Uterus (tissue), 4 donors: Measurements from ENCODE around the gene ZNF609. TPM values are rescaled to one million over a fixed set of nuclear protein-coding genes. Genes with fewer than 3 reads are reported as not detected.

Source experiments
- DNase-seq, 2 donors: peaks; one replicate each; pipeline ENCODE4 v3.0.0-alpha.2; 2019 to 2020
- H3K27ac ChIP-seq, 2 donors: fragments of 200-600 bp; sonication (generic); 1 replicate in 1 of 2; 2 replicates in 1 of 2; pipeline ENCODE4 v1.5.1; 2016 to 2018
- H3K27me3 ChIP-seq, 2 donors: fragments of 200-600 bp; sonication (generic); one replicate each; pipeline ENCODE4 v1.5.1; 2018 to 2019; ENCODE audit warnings: control low read depth in 1 of 2
- H3K36me3 ChIP-seq, 2 donors: fragments of 200-600 bp; sonication (generic); one replicate each; pipeline ENCODE4 v1.5.1; 2019; ENCODE audit warnings: control low read depth in 1 of 2
- H3K4me1 ChIP-seq, 2 donors: fragments of 200-600 bp; sonication (generic); one replicate each; pipeline ENCODE4 v1.5.1; 2018 to 2019; ENCODE audit warnings: control low read depth in 1 of 2
- H3K4me3 ChIP-seq, 2 donors: fragments of 200-600 bp; sonication (generic); 1 replicate in 1 of 2; 2 replicates in 1 of 2; pipeline ENCODE4 v1.5.1; 2018 to 2019; ENCODE audit warnings: mild to moderate bottlenecking in 1 of 2
- H3K9me3 ChIP-seq, 2 donors: fragments of 200-600 bp; sonication (generic); one replicate each; pipeline ENCODE4 v1.5.1; 2019; ENCODE audit warnings: control low read depth in 1 of 2
- CTCF ChIP-seq, 4 experiments: fragments of 200-600 bp in 2 of 4; fragments of 450-650 bp in 2 of 4; sonication (generic) in 2 of 4; IDR thresholded peaks; one replicate each; pipeline ENCODE4 v1.5.1; 2016 to 2019; ENCODE audit warnings: antibody characterized with exemption in 4 of 4, mild to moderate bottlenecking in 2 of 4, moderate library complexity in 1 of 4
- POLR2A ChIP-seq, 2 donors: fragments of 450-650 bp; IDR thresholded peaks; one replicate each; pipeline ENCODE4 v1.6.1; 2016; ENCODE audit warnings: antibody characterized with exemption in 2 of 2, mild to moderate bottlenecking in 1 of 2, moderate library complexity in 1 of 2
- intact Hi-C: fragments of 100-400 bp; cut with DNase I; formaldehyde crosslinking; loops from one replicate; pipeline ENCODE4 v1.15.1; 2023; ENCODE audit warnings: low total_unique reads
- total RNA-seq, 4 donors: library from RNA; depleted of rRNA in 3 of 4; stranded (reverse); fragments of >200 nt in 3 of 4; gene quantifications; one replicate each; pipeline versions ENCODE4 v1.1.0 to v1.2.4, GENCODE V29; 2014 to 2023
- donor health status: DM: yes; HTN: yes; CAD: no.

ZNF609 gene
- total RNA-seq, 4 donors from 2014 or later, result 12.4 to 59.6 (median 26.1) TPM

DNA sequence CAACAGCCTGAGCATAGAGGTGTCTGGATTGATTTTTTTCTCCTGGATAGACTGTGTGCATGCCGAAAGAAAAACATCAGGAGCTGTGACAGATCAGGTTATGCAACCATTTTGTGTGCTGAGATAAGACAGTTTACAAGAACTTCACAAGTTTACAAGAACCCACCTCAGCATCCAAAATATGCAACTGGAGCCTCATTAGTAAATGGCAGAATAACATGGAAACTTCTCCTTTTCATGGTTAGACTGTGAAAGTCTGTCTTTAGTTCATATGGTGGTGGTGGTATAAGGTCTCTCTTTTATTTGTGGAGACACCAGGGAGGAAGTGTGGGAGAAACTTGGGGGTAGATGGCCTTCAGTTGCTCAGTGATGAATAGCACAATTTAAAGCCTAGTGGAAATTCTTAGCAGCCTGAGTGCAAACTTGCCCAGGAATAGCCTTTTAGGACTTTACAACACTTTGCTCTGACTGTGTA, 3.7 kb upstream of the ZNF609 start:
- Histone ChIP-seq H3K36me3 (no peaks in the 10 kb centered on the region), H3K4me1 (peaks cover 0 to 9% of the 10 kb centered on the region in 2 donors), H3K27ac (peak overlapping the region; percentile 37 to 57), H3K9me3 (no peaks in the 10 kb centered on the region), H3K4me3 (no peak overlapping the region), H3K27me3 (no peaks in the 10 kb centered on the region)
- TF ChIP-seq CTCF (IDR thresholded peaks at IDR 0.05) (no peak), POLR2A (IDR thresholded peaks at IDR 0.05) (no peak)
- intact Hi-C loops, result no loop called here
- DNase-seq, result no peak

GRCh38 chr15:64459066-64459781, 1.2 kb upstream of the ZNF609 start:
- no peak for TF ChIP-seq CTCF (IDR thresholded peaks at IDR 0.05)
- no peak for TF ChIP-seq POLR2A (IDR thresholded peaks at IDR 0.05)
- Histone ChIP-seq H3K27ac (peak overlapping the region; percentile 92 to 98), H3K27me3 (no peaks in the 10 kb centered on the region), H3K36me3 (no peaks in the 10 kb centered on the region), H3K4me1 (peaks cover 6 to 20% of the 10 kb centered on the region in 2 donors), H3K9me3 (no peaks in the 10 kb centered on the region), H3K4me3 (no peak overlapping the region)
- intact Hi-C loops, result no loop called here
- DNase-seq, result no peak

GRCh38 chr15:64460724-64461720, 644 bp downstream of the ZNF609 start:
- peak; percentile 39 to 54 for DNase-seq
- Histone ChIP-seq H3K27ac (peak overlapping the region; percentile 92 to 98), H3K4me1 (peaks cover 9 to 23% of the 10 kb centered on the region in 2 donors), H3K27me3 (no peaks in the 10 kb centered on the region), H3K4me3 (peak overlapping the region; percentile 53 to 96), H3K9me3 (no peaks in the 10 kb centered on the region), H3K36me3 (no peaks in the 10 kb centered on the region)
- intact Hi-C loops, result no loop called here
- TF ChIP-seq CTCF (IDR thresholded peaks at IDR 0.05) (peak in 2 of 4 experiments; percentile 17 to 23), POLR2A (IDR thresholded peaks at IDR 0.05) (peak; percentile 50 to 58)

DNA sequence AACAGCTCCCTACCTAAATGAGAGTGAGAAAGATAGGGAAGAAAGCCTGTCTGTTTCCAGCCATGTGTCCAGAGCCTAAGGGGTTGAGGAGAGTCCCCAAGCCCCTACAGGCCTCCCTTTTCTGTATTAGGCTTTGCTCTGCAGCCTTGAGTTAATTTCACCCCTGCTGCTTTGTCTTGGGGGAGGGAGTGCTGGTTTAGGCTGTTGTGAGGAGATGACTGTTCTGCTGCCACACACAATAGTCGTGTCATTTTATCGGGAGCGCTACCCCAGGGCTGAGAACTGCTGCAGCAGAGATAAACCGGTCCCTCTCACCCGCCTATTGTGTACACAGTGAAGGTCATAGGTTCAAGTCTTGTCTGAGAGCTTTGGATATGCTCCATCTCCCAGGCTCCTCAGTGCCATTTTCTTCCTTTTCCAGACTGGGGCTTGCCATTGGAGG, 1.4 kb downstream of the ZNF609 start:
- H3K4me3 ChIP-seq, result peak overlapping the region; percentile 53 to 96
- H3K4me1 ChIP-seq, result peaks cover 9 to 19% of the 10 kb centered on the region in 2 donors
- no peaks in the 10 kb centered on the region for H3K9me3 ChIP-seq
- intact Hi-C loops, result no loop called here
- H3K27ac ChIP-seq, result peak overlapping the region; percentile 92 to 98
- TF ChIP-seq CTCF (IDR thresholded peaks at IDR 0.05), result no peak
- TF ChIP-seq POLR2A (IDR thresholded peaks at IDR 0.05), result no peak
- H3K36me3 ChIP-seq, result no peaks in the 10 kb centered on the region
- DNase-seq, result no peak
- H3K27me3 ChIP-seq, result no peaks in the 10 kb centered on the region
